Stimulated activated CD8-positive, alpha-beta memory T cell treated with anti-CD3 and anti-CD28 coated beads, Interleukin-7, amount 100 ng/mL, for 24 hours (primary cell): ENCODE measurements around the gene H1-8.
"Not testable (repeated sequence)": the region's sequence is repeated elsewhere in the genome, so short reads cannot be mapped to it uniquely, and the experiment has no call there.

Source experiments
- DNase-seq: peaks from one replicate; pipeline ENCODE4 v3.0.0-alpha.2; 2020; ENCODE audit warnings: low read depth

H1-8 gene

GRCh38 chr3:129543156-129543790, at the start of gene H1-8:
Gene H1-8, plus strand, starts transcription at chr3:129543175. Its CDS starts 44 bp downstream, at chr3:129543219.
- DNase-seq, result no peak

- no peak for DNase-seq
Measured at GRCh38 chr3:129493206-129493605, 49.8 kb upstream of the H1-8 start.

GRCh38 chr3:129494499-129494898, 48.5 kb upstream of the H1-8 start:
- not testable (repeated sequence) for DNase-seq

GRCh38 chr3:129495006-129495639, 47.9 kb upstream of the H1-8 start:
- not testable (repeated sequence) for DNase-seq

GRCh38 chr3:129497876-129498275, 45.1 kb upstream of the H1-8 start:
- not testable (repeated sequence) for DNase-seq

- DNase-seq, result not testable (repeated sequence)
Measured at GRCh38 chr3:129498603-129499488, 44.1 kb upstream of the H1-8 start.

GRCh38 chr3:129499604-129500333, 43.2 kb upstream of the H1-8 start:
- DNase-seq, result not testable (repeated sequence)

GRCh38 chr3:129500334-129500658, 42.7 kb upstream of the H1-8 start:
- no peak for DNase-seq

GRCh38 chr3:129501630-129502029, 41.3 kb upstream of the H1-8 start:
- DNase-seq, result no peak

GRCh38 chr3:129502641-129503408, 40.1 kb upstream of the H1-8 start:
- DNase-seq, result no peak

- no peak for DNase-seq
Measured at GRCh38 chr3:129503471-129504291, 39.3 kb upstream of the H1-8 start.

- DNase-seq, result no peak
Measured at GRCh38 chr3:129504471-129505100, 38.4 kb upstream of the H1-8 start.

GRCh38 chr3:129505341-129505740, 37.6 kb upstream of the H1-8 start:
- DNase-seq, result no peak

- no peak for DNase-seq
Measured at GRCh38 chr3:129506231-129506742, 36.7 kb upstream of the H1-8 start.

- DNase-seq, result no peak
Measured at GRCh38 chr3:129507181-129507831, 35.7 kb upstream of the H1-8 start.

GRCh38 chr3:129512595-129512994, 30.4 kb upstream of the H1-8 start:
- no peak for DNase-seq

- DNase-seq, result no peak
Measured at GRCh38 chr3:129513705-129514104, 29.3 kb upstream of the H1-8 start.

GRCh38 chr3:129514110-129514509, 28.9 kb upstream of the H1-8 start:
- DNase-seq, result no peak

GRCh38 chr3:129514563-129514962, 28.4 kb upstream of the H1-8 start:
- DNase-seq, result no peak
